ENCODE data around the gene C18orf63.

- TF ChIP-seq, protein P1, sequence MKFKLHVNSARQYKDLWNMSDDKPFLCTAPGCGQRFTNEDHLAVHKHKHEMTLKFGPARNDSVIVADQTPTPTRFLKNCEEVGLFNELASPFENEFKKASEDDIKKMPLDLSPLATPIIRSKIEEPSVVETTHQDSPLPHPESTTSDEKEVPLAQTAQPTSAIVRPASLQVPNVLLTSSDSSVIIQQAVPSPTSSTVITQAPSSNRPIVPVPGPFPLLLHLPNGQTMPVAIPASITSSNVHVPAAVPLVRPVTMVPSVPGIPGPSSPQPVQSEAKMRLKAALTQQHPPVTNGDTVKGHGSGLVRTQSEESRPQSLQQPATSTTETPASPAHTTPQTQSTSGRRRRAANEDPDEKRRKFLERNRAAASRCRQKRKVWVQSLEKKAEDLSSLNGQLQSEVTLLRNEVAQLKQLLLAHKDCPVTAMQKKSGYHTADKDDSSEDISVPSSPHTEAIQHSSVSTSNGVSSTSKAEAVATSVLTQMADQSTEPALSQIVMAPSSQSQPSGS (CRISPR knock-in tag; IDR thresholded peaks at IDR 0.05; ENCODE audit: borderline replicate concordance, low read depth) = no peak
- TF ChIP-seq CREM (CRISPR knock-in tag; IDR thresholded peaks at IDR 0.05) = no peak
- no peak for TF ChIP-seq NR3C1 (CRISPR knock-in tag; conservative IDR thresholded peaks at IDR 0.05; ENCODE audit: low read depth)
- TF ChIP-seq, protein P2, sequence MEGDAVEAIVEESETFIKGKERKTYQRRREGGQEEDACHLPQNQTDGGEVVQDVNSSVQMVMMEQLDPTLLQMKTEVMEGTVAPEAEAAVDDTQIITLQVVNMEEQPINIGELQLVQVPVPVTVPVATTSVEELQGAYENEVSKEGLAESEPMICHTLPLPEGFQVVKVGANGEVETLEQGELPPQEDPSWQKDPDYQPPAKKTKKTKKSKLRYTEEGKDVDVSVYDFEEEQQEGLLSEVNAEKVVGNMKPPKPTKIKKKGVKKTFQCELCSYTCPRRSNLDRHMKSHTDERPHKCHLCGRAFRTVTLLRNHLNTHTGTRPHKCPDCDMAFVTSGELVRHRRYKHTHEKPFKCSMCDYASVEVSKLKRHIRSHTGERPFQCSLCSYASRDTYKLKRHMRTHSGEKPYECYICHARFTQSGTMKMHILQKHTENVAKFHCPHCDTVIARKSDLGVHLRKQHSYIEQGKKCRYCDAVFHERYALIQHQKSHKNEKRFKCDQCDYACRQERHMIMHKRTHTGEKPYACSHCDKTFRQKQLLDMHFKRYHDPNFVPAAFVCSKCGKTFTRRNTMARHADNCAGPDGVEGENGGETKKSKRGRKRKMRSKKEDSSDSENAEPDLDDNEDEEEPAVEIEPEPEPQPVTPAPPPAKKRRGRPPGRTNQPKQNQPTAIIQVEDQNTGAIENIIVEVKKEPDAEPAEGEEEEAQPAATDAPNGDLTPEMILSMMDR (IDR thresholded peaks at IDR 0.05) = no peak
- TF ChIP-seq PRRX2 (CRISPR knock-in tag; IDR thresholded peaks at IDR 0.05) = no peak
- TF ChIP-seq TEAD4 (CRISPR knock-in tag; IDR thresholded peaks at IDR 0.05) = no peak
- TF ChIP-seq ATF6 (CRISPR knock-in tag; IDR thresholded peaks at IDR 0.05) = no peak
- TF ChIP-seq ZNF232 (CRISPR knock-in tag; IDR thresholded peaks at IDR 0.05) = no peak
- TF ChIP-seq TP53 (CRISPR knock-in tag; IDR thresholded peaks at IDR 0.05) = no peak
- TF ChIP-seq, protein P3, sequence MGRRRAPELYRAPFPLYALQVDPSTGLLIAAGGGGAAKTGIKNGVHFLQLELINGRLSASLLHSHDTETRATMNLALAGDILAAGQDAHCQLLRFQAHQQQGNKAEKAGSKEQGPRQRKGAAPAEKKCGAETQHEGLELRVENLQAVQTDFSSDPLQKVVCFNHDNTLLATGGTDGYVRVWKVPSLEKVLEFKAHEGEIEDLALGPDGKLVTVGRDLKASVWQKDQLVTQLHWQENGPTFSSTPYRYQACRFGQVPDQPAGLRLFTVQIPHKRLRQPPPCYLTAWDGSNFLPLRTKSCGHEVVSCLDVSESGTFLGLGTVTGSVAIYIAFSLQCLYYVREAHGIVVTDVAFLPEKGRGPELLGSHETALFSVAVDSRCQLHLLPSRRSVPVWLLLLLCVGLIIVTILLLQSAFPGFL (CRISPR knock-in tag; IDR thresholded peaks at IDR 0.05; ENCODE audit: borderline replicate concordance) = no peak
These were observed 54.5 kb downstream of the C18orf63 start for GRCh38 chr18:74370115-74370514.
